IPS DF 6.9 (cell line): Measurements from ENCODE around the gene RAD54L.
"Not testable (repeated sequence)": the region's sequence is repeated elsewhere in the genome, so short reads cannot be mapped to it uniquely, and the experiment has no call there.

Source experiments
- DNase-seq: peaks from one replicate; pipeline ENCODE4 v3.0.0-alpha.2; 2013; ENCODE audit warnings: low read depth, low spot score
- H3K27ac ChIP-seq: one replicate; pipeline ENCODE4 v1.5.1; 2013; ENCODE audit warnings: low read length, control low read depth
- H3K27me3 ChIP-seq: 2 replicates; pipeline ENCODE4 v1.6.1; 2013; ENCODE audit warnings: mild to moderate bottlenecking, low read length; ENCODE audit not compliant: control insufficient read depth, insufficient read depth
- H3K36me3 ChIP-seq: 2 replicates; pipeline ENCODE4 v1.6.1; 2013; ENCODE audit warnings: low read length; ENCODE audit not compliant: control insufficient read depth, insufficient read depth
- H3K4me1 ChIP-seq: 2 replicates; pipeline ENCODE4 v1.6.1; 2013; ENCODE audit warnings: low read length; ENCODE audit not compliant: control insufficient read depth, insufficient read depth
- H3K4me3 ChIP-seq: 2 replicates; pipeline ENCODE4 v1.5.1; 2013; ENCODE audit warnings: mild to moderate bottlenecking, low read length
- H3K9me3 ChIP-seq: 2 replicates; pipeline ENCODE4 v1.6.1; 2013; ENCODE audit warnings: low read length, inconsistent platforms; ENCODE audit not compliant: control insufficient read depth, insufficient read depth
- WGBS: extraction: QIAGEN DNeasy Blood & Tissue Kit; methylation state at CpG from one replicate; pipeline ENCODE4 v1.1.7; 2013; ENCODE audit warnings: mixed read lengths, missing lambda C conversion rate; ENCODE audit not compliant: insufficient read length, insufficient coverage; 5-methylcytosine and 5-hydroxymethylcytosine counted together

The RAD54L gene

GRCh38 chr1:46215504-46215903, 32.1 kb upstream of the RAD54L start:
- H3K36me3 ChIP-seq: peaks cover 3% of the 10 kb centered on the region; the same call in 1 of the 2 replicates
- no peaks in the 10 kb centered on the region for H3K4me1 ChIP-seq
- no peaks in the 10 kb centered on the region for H3K9me3 ChIP-seq
- H3K4me3 ChIP-seq: no peak overlapping the region
- DNase-seq: no peak
- H3K27ac ChIP-seq: no peak overlapping the region
- H3K27me3 ChIP-seq: no peaks in the 10 kb centered on the region

GRCh38 chr1:46218443-46218842, 29.1 kb upstream of the RAD54L start:
- no peak overlapping the region for H3K27ac ChIP-seq
- 0 out of 2 replicates have a peak, but pooled peaks cover 1% of the 10 kb centered on the region for H3K4me1 ChIP-seq
- WGBS: no CpG with 5 or more reads among the region's 8 CpGs
- H3K9me3 ChIP-seq: no peaks in the 10 kb centered on the region
- H3K27me3 ChIP-seq: no peaks in the 10 kb centered on the region
- peaks cover 3% of the 10 kb centered on the region; the same call in 1 of the 2 replicates for H3K36me3 ChIP-seq
- no peak for DNase-seq
- no peak overlapping the region for H3K4me3 ChIP-seq

- Histone ChIP-seq H3K27ac (no peak overlapping the region), H3K4me1 (peaks cover 3% of the 10 kb centered on the region; the same call in 1 of the 2 replicates)
- DNase-seq: no peak
Measured at GRCh38 chr1:46219551-46220520, 27.7 kb upstream of the RAD54L start.

GRCh38 chr1:46220808-46221207, 26.8 kb upstream of the RAD54L start:
- WGBS: no CpG with 5 or more reads among the region's 3 CpGs
- Histone ChIP-seq H3K27me3 (no peaks in the 10 kb centered on the region), H3K9me3 (no peaks in the 10 kb centered on the region), H3K27ac (no peak overlapping the region), H3K4me3 (no peak overlapping the region), H3K4me1 (peaks cover 3% of the 10 kb centered on the region; the same call in 1 of the 2 replicates), H3K36me3 (peaks cover 3% of the 10 kb centered on the region; the same call in 1 of the 2 replicates)
- no peak for DNase-seq

More at GRCh38 chr1:46219551-46220520, 27.7 kb upstream of the RAD54L start:
- Histone ChIP-seq H3K9me3 (no peaks in the 10 kb centered on the region), H3K36me3 (peaks cover 3% of the 10 kb centered on the region; the same call in 1 of the 2 replicates), H3K4me3 (no peak overlapping the region), H3K27me3 (no peaks in the 10 kb centered on the region)
- WGBS: no CpG with 5 or more reads among the region's 18 CpGs

GRCh38 chr1:46221749-46222148, 25.8 kb upstream of the RAD54L start:
- H3K36me3 ChIP-seq: peaks cover 3% of the 10 kb centered on the region; the same call in 1 of the 2 replicates
- no CpG with 5 or more reads among the region's 4 CpGs for WGBS
- no peaks in the 10 kb centered on the region for H3K9me3 ChIP-seq
- DNase-seq: no peak
- H3K27me3 ChIP-seq: no peaks in the 10 kb centered on the region
- H3K27ac ChIP-seq: no peak overlapping the region
- H3K4me1 ChIP-seq: peaks cover 3% of the 10 kb centered on the region; the same call in 1 of the 2 replicates
- no peak overlapping the region for H3K4me3 ChIP-seq

- no CpG with 5 or more reads among the region's 11 CpGs for WGBS
- H3K4me3 ChIP-seq, H3K4me1 ChIP-seq, H3K27me3 ChIP-seq, H3K36me3 ChIP-seq, DNase-seq, H3K9me3 ChIP-seq, H3K27ac ChIP-seq: not testable (repeated sequence)
Measured at GRCh38 chr1:46223055-46223454, 24.5 kb upstream of the RAD54L start.

- peak; percentile 70 for DNase-seq
- peaks cover 3% of the 10 kb centered on the region; the same call in 1 of the 2 replicates for H3K36me3 ChIP-seq
- WGBS: no CpG with 5 or more reads among the region's 6 CpGs
- H3K4me3 ChIP-seq: no peak overlapping the region
- peaks cover 3% of the 10 kb centered on the region; the same call in 1 of the 2 replicates for H3K4me1 ChIP-seq
- H3K27ac ChIP-seq: no peak overlapping the region
- H3K27me3 ChIP-seq: no peaks in the 10 kb centered on the region
- no peaks in the 10 kb centered on the region for H3K9me3 ChIP-seq
Measured at GRCh38 chr1:46223472-46223943, 24.1 kb upstream of the RAD54L start.

- no CpG with 5 or more reads among the region's 4 CpGs for WGBS
- Histone ChIP-seq H3K27me3 (no peaks in the 10 kb centered on the region), H3K4me1 (peaks cover 3% of the 10 kb centered on the region; the same call in 1 of the 2 replicates), H3K9me3 (no peaks in the 10 kb centered on the region), H3K4me3 (no peak overlapping the region), H3K27ac (no peak overlapping the region), H3K36me3 (no peaks in the 10 kb centered on the region)
- DNase-seq: no peak
Measured at GRCh38 chr1:46224966-46225365, 22.6 kb upstream of the RAD54L start.

- no CpG with 5 or more reads among the region's 3 CpGs for WGBS
- not testable (repeated sequence) for DNase-seq, H3K27ac ChIP-seq, H3K9me3 ChIP-seq, H3K36me3 ChIP-seq, H3K27me3 ChIP-seq, H3K4me1 ChIP-seq, H3K4me3 ChIP-seq
Measured at GRCh38 chr1:46231231-46231630, 16.3 kb upstream of the RAD54L start.

- Histone ChIP-seq H3K4me1 (no peaks in the 10 kb centered on the region), H3K4me3 (no peak overlapping the region), H3K27ac (no peak overlapping the region), H3K9me3 (peaks cover 2% of the 10 kb centered on the region; the same call in 1 of the 2 replicates), H3K27me3 (no peaks in the 10 kb centered on the region), H3K36me3 (no peaks in the 10 kb centered on the region)
- DNase-seq: no peak
- WGBS: no CpG with 5 or more reads among the region's 4 CpGs
Measured at GRCh38 chr1:46236882-46237281, 10.7 kb upstream of the RAD54L start.
